NCI-H2227 (cell line): ENCODE measurements around the gene DENND2C.

ENCODE experiments used
- DNase-seq: peaks from one replicate; lab custom pipeline; 2025; ENCODE audit not compliant: unreplicated experiment; lab: John Stamatoyannopoulos, UW

DENND2C gene, protein sequence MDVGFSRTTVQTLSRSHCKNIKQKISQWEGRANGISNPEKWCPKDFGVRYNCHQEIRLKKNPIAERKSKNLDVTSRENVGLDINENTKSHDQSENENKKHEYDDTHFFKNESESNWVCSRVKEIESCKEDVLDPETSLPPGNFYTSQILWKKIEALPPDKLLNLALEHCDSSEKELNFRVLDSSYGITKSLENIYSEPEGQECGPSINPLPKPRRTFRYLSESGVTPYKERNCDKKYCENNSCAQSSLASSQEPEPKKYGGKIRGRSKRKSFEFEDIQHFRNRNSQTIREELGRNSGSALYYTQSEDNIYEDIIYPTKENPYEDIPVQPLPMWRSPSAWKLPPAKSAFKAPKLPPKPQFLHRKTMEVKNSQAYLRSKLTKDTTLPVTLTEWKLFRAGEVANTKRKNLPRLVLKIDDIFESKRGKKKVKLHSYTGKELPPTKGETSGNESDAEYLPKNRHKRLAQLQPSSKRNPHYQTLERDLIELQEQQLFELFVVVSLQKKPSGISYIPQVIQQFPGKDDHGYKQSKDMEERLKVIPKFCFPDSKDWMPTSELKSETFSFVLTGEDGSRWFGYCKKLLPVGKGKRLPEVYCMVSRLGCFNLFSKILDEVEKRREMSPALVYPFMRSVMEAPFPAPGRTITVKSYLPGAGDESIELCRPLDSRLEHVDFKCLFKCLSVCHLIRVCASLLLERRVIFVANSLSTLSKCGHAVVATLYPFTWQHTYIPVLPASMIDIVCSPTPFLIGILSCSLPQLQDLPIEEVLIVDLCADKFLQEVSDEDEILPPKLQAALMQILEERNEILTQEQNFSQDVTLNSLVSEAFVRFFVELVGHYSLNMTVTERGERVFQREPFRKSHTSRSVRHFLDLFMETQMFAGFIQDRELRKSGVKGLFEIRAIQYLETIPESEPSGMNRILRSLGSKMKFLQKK

DNA sequence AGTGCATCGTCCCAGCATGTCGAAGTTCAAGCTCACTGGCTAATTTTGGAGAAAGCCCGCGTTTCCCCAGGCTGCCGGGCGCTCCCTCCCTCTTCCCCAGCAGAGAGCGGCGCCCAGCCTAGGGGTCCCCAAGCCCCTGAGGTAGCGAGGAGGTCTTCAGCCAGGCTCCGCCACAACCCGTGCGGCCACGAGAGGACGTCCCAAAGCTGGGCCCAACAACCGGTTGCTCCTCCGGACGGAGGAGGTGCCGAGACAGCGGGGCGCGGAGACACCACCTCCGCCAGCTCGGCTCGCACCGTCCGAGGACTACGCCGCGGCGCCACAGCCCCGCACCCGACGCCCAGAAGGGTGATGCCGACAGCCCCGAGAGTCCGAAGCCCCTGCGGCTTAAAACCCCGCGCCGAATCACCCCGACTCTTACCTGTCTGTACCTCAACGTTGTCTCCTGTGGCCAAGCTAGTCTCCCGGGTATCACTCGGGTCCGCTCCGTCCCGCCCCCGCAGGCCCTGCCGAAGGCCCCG lies at the start of gene DENND2C:
TSS of gene DENND2C (minus strand) at position 488 of the 521 bp plus-strand sequence. CDS start 44,065 bp downstream, outside the sequence.
- DNase-seq: no peak

DNA sequence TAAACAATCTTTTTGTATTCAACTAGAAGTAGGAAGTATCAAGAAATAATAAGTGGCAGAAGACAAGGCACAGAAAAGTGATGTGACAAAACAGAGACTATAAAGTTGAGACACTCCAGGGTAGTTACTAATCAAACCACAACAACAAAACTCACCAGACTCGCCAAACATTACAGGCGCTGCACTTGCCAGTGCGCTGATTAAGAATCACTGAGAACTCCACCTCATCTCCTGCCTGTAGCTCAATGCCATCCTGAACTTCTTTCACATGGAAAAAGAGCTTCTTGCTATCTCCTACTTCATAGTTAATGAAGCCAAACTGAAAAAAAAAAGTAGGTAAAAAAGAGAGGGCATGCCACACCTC lies 49.6 kb upstream of the DENND2C start:
- no peak for DNase-seq

GRCh38 chr1:114718661-114719423 lies 49.0 kb upstream of the DENND2C start:
- no peak for DNase-seq

GRCh38 chr1:114716304-114717170 lies 46.7 kb upstream of the DENND2C start, which contains the start of gene NRAS:
Gene NRAS, minus strand, starts transcription at chr1:114716771. Its CDS starts 611 bp downstream, at chr1:114716160.
- DNase-seq: peak; percentile 96

DNA sequence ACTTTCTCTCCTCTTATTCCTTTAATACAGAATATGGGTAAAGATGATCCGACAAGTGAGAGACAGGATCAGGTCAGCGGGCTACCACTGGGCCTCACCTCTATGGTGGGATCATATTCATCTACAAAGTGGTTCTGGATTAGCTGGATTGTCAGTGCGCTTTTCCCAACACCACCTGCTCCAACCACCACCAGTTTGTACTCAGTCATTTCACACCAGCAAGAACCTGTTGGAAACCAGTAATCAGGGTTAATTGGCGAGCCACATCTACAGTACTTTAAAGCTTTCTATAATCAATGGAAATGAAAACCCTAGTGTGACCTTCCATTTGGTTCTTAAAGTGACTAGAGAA lies 46.1 kb upstream of the DENND2C start:
- DNase-seq: peak; percentile 53

DNA sequence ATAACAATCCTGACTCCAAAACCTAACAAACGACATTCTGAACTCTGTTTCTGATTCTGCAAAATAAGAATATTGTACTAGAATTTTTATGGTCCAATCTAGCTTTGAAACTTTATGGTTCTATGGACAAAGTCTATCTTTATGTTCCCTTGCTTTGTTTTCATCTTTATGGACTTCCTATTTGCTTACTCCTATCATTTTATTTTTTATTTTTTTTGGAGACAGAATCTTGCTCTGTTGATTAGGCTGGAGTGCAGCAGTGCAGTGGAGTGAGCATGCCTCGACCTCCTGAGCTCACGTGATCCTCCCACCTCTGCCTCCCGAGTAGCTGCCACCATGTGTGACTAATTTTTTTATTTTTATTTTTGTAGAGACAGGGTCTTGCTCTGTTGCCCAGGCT lies 43.1 kb upstream of the DENND2C start:
- no peak for DNase-seq

- DNase-seq: no peak
Measured at GRCh38 chr1:114710360-114710759, 40.5 kb upstream of the DENND2C start.

DNA sequence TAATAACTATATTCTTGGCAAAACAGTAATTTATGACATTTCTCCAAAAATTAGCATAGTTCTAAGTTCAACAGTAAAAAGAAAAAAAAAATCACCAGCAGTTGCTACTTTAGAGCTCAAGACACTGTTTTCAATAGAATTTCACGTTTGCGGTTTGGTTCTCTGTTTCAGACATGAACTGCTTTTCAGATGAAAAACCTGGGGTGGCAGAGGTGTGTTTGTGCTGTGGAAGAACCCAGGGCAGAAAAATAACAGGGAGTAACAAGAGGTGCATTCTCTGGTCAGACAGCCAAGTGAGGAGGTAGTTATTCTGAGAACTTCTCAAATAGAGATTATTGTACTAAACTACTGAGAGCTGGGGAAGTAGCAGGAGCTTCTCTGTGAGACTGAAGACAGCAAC lies 37.8 kb upstream of the DENND2C start:
- no peak for DNase-seq

DNA sequence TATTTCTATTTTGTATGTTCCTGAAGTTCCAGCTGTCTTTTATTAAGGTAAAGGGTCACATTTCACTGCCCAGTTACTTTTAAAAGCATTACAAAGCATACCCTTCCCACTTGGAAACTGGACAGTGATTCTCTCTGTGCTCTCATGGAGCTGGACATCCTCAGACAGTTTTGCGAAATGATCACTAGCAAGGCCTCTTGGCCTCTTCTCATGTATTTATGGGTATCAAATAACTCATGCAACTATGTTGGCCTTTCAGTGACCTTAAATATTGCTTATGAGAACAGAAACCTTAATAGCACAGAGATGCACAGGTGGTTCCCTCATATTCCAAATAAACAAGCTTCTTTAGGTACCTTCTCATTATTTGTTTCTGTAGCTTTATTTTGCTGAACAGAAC lies 33.4 kb upstream of the DENND2C start:
- DNase-seq: no peak

DNA sequence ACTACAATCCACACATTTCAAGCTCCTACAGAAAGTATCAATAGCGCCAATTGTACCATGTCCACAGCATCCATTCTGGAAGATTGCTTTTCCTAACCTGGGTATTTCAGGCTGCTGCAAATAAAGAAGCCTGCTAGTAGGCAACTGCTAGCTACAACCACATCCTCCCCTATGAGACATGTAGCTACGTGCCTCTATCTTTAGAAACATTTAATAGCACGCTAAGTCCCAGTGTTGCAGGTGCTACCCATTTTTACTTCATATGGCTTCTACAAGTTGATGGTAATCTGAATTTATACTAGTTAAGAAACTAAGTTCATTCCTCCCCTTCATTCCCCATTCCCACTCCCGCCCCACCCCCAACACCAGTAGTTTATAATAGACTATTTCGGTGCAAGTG lies 32.9 kb upstream of the DENND2C start:
- DNase-seq: no peak

DNA sequence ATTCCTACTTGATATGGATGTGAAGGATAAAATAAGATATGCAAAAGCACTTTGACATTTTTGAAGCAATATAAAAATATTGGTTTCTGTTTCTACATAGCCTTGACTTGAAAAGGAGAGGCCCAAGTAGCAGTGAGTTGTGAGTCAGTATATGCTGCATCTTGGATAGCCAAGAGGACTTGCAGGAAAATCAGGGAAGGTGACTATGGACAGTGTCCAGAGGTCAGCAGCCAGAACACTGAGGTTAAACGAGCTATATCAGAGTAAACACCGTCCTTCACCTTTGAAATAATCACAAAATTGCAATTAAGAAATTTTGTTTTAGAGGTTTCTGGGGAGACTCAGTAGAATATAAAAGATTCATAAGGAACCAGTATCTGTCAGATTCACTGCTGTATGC lies 32.1 kb upstream of the DENND2C start:
- no peak for DNase-seq

DNA sequence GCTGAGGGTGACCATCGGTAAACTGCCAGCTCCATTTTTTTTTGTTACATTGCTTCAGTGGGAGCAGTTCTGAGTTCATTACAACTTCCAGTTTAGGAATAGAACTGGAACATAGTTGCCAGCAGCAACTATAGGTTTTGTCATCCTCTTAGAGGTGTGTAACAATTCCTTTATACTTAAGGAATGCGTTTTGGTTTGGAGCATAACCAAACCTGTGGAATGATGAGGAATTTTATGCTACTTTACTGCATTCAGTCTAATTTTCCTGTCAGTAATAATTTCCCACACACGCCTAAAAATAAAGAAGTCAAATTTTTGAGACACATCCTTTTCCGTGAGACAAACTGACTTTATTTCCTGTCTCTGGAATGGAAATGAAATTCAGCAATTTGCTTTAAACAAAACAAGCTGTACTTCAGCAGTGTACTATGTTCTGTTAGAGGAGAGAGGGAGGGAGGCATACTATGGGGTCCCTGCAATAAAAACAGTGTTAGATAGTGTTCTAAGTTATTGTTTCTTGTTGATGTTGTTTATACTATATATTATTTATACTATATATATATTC lies 30.3 kb upstream of the DENND2C start:
- no peak for DNase-seq

DNA sequence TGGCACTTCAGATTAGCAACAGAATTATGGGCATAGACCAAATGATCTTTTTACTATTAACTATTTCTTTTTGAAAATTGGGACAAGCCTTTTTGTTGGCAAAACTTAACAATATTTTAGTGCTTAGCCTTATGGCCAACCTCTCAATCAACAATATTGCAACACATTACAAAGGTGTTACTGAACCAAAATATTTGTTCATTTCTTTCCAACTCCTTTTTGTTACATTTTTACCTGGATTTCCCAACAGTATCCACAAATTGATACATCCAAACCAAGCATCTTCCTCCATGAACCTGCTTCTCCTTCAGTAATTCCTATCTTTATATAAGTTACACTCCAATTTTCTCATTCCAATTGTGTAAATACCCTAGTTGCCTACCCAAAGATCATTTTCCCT lies 27.0 kb upstream of the DENND2C start:
- no peak for DNase-seq

- no peak for DNase-seq
Measured at GRCh38 chr1:114695430-114696058, 25.7 kb upstream of the DENND2C start, which contains the start of gene AMPD1. Gene AMPD1, minus strand, starts transcription at chr1:114695546. Its CDS starts 75 bp downstream, at chr1:114695471.

DNA sequence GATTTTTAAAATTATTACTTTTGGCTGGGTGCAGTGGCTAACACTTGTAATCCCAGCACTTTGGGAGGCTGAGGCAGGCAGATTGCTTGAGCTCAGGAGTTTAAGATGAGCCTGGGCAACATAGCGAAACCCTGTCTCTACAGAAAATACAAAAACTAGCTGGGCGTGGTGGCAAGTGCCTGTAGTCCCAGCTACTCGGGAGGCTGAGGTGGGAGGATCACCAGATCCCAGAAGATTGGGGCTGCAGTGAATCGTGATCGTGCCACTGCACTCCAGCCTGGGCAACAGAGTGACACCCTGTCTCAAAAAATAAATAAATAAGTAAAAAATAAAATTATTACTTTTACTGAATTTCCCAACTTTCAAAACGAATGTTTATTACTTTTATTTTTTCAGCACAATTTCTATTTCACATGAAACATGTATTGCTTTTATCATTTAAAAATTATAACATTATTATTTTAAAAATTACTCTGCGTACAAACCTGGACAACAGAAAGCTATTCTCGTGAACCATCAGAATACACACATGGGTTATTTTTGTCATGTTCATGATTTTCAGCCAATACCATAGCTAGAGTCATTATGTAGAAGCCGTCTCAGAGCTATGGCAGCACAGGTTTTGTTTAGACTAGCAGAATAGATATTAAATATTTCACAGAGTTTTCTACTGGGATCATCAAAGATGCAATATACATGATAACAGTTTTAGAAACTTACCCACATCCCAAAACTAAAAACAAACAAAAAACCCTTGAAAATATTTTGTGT lies 24.9 kb upstream of the DENND2C start:
- no peak for DNase-seq

- no peak for DNase-seq
Measured at GRCh38 chr1:114692947-114693346, 23.1 kb upstream of the DENND2C start.

DNA sequence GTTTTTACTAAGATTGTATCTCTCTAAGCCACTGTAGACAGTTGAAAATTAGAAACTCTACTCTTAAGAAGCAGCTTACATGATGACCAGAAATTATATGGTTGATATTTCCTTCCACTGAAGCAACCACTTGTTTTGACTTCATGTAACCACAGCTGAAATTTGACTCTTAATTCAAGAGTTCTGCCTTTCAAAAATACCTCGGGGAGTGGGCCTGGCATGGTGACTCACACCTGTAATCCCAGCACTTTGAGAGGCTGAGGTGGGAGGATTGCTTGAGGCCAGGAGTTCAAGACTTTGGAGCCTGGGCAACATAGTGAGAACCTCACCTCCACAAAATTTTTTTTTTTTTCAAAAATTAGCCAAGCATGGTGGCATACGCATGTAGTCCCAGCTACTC lies 21.2 kb upstream of the DENND2C start:
- DNase-seq: no peak

GRCh38 chr1:114690148-114690547 lies 20.3 kb upstream of the DENND2C start:
- DNase-seq: no peak
